Measurements from ENCODE around the gene DCLK3.

Gene DCLK3

GRCh38 chr3:36663666-36664291, 100.6 kb downstream of the DCLK3 start:
- DNase-seq = no peak

GRCh38 chr3:36662626-36663025, 101.7 kb downstream of the DCLK3 start:
- no peak for DNase-seq

All from activated CD4-positive, alpha-beta T cell treated with anti-CD3 and anti-CD28 coated beads, Interleukin-2, amount 50 U/mL, for 1 hour (primary cell).